GM12878 (cell line): ENCODE results near the gene TLR10. TPM values are rescaled to one million over a fixed set of nuclear protein-coding genes. Genes with fewer than 3 reads are reported as not detected.

Experiments used
- ATAC-seq: fragments of 200-7000 bp; cut with Tn5 transposase; 3 replicates; pipeline ENCODE4 v1.9.1; 2020; ENCODE audit warnings: mild to moderate bottlenecking, moderate library complexity
- BruUV-seq: library from RNA; stranded (reverse); fragments of 400-500 nt; replicated peaks from 2 replicates; lab custom pipeline; 2021; lab: Mats Ljungman, UMichigan
- CTCF ChIA-PET: fragments of 300-600 bp; sonication (Branson Sonifier 250); formaldehyde crosslinking; extraction: SDS; loops from one replicate; lab custom pipeline; 2021; ENCODE audit warnings: inconsistent platforms; lab: Yijun Ruan, JAX
- POLR2A ChIA-PET: fragments of 350-600 bp; formaldehyde crosslinking; extraction: SDS; loops from one replicate; lab custom pipeline; 2021; ENCODE audit warnings: inconsistent platforms; lab: Charles Lee
- RAD21 ChIA-PET: fragments of 300-600 bp; sonication (Branson Sonifier 250); formaldehyde crosslinking; loops from one replicate; lab custom pipeline; 2023; ENCODE audit warnings: antibody characterized with exemption; ENCODE audit not compliant: unreplicated experiment; lab: Charles Lee
- SMC1A ChIA-PET: fragments of 300-600 bp; sonication (Branson Sonifier 250); formaldehyde crosslinking; loops from one replicate; lab custom pipeline; 2023; ENCODE audit not compliant: unreplicated experiment, uncharacterized antibody; lab: Charles Lee
- DNase-seq: peaks from one replicate; pipeline ENCODE4 v3.0.0-alpha.2; 2011; ENCODE audit warnings: low read depth, low spot score
- FAIRE-seq: peaks from 3 replicates; lab custom pipeline; 2011; peaks lifted over from hg19 to GRCh38; lab: Jason Lieb, UNC
- H2AFZ ChIP-seq: 2 replicates; pipeline ENCODE4 v1.6.0; 2011; ENCODE audit warnings: low read depth, low read length, control low read depth; ENCODE audit not compliant: control insufficient read depth
- H3K27ac ChIP-seq: 2 replicates; pipeline ENCODE4 v1.5.1; 2011; ENCODE audit warnings: control low read depth; ENCODE audit not compliant: control insufficient read depth, insufficient read depth
- H3K27me3 ChIP-seq, 2 experiments: replicated peaks in 1 of 2; 2 replicates each; pipeline versions ENCODE4 v1.6.0 to v1.6.1; 2011; ENCODE audit warnings: low read length in 1 of 2; ENCODE audit not compliant: control insufficient read depth in 2 of 2, insufficient read depth in 2 of 2
- H3K36me3 ChIP-seq, 2 experiments: 2 replicates each; pipeline ENCODE4 v1.5.1; 2011; ENCODE audit warnings: low read length in 1 of 2; ENCODE audit not compliant: control insufficient read depth in 2 of 2, insufficient read depth in 2 of 2
- H3K4me1 ChIP-seq: 2 replicates; pipeline ENCODE4 v1.6.1; 2011; ENCODE audit warnings: mild to moderate bottlenecking, low read length, moderate library complexity, mixed read lengths; ENCODE audit not compliant: control insufficient read depth, insufficient read depth
- H3K4me2 ChIP-seq: 2 replicates; pipeline ENCODE4 v1.6.0; 2011; ENCODE audit warnings: control low read depth; ENCODE audit not compliant: control insufficient read depth, insufficient read depth
- H3K4me3 ChIP-seq: fragments of 200-600 bp; sonication (generic); 2 replicates; pipeline ENCODE4 v1.5.1; 2016
- H3K79me2 ChIP-seq: 2 replicates; pipeline ENCODE4 v1.6.0; 2011; ENCODE audit warnings: low read length; ENCODE audit not compliant: control insufficient read depth, insufficient read depth
- H3K9ac ChIP-seq: 2 replicates; pipeline ENCODE4 v1.8.0; 2011; ENCODE audit warnings: low read length, control low read depth, mixed read lengths; ENCODE audit not compliant: control insufficient read depth, insufficient read depth
- H3K9me3 ChIP-seq: replicated peaks from 3 replicates; pipeline ENCODE4 v1.5.1; 2011; ENCODE audit warnings: mild to moderate bottlenecking, low read length; ENCODE audit not compliant: control insufficient read depth, insufficient read depth
- H4K20me1 ChIP-seq: 2 replicates; pipeline ENCODE4 v1.6.0; 2011; ENCODE audit not compliant: control insufficient read depth, insufficient read depth
- BACH1 ChIP-seq: fragments of 450-650 bp; IDR thresholded peaks from 2 replicates; pipeline ENCODE4 v1.6.1; 2017; ENCODE audit warnings: mild to moderate bottlenecking, borderline replicate concordance
- ESRRA ChIP-seq: IDR thresholded peaks from 2 replicates; pipeline ENCODE4 v1.6.1; 2012; ENCODE audit warnings: mild to moderate bottlenecking, low read length, improper control_type of control experiment
- IKZF1 ChIP-seq: fragments of 450-650 bp; conservative IDR thresholded peaks from 2 replicates; pipeline ENCODE4 v1.6.1; 2017; ENCODE audit warnings: antibody characterized with exemption, mild to moderate bottlenecking
- IRF5 ChIP-seq: fragments of 450-650 bp; IDR thresholded peaks from 2 replicates; pipeline ENCODE4 v1.6.1; 2017; ENCODE audit warnings: borderline replicate concordance
- JUND ChIP-seq: IDR thresholded peaks from 2 replicates; pipeline ENCODE4 v1.6.1; 2012; ENCODE audit warnings: low read depth, mild to moderate bottlenecking, low read length, improper control_type of control experiment, moderate library complexity
- LARP7 ChIP-seq: fragments of 450-650 bp; IDR thresholded peaks from 2 replicates; pipeline ENCODE4 v1.6.1; 2017; ENCODE audit warnings: mild to moderate bottlenecking
- MEF2A ChIP-seq: IDR thresholded peaks from 2 replicates; pipeline ENCODE4 v1.6.1; 2011; ENCODE audit warnings: low read depth, mild to moderate bottlenecking, low read length, moderate library complexity; ENCODE audit not compliant: insufficient read depth
- MEF2B ChIP-seq: fragments of 450-650 bp; IDR thresholded peaks from 2 replicates; pipeline ENCODE4 v1.6.1; 2018; ENCODE audit warnings: mild to moderate bottlenecking, moderate library complexity; ENCODE audit not compliant: partially characterized antibody, poor library complexity, severe bottlenecking
- MYB ChIP-seq: fragments of 150-350 bp; IDR thresholded peaks from 2 replicates; pipeline ENCODE4 v1.6.1; 2014; ENCODE audit warnings: mild to moderate bottlenecking, low read depth, low read length, borderline replicate concordance
- NBN ChIP-seq: fragments of 450-650 bp; IDR thresholded peaks from 2 replicates; pipeline ENCODE4 v1.6.1; 2016
- NFYB ChIP-seq: IDR thresholded peaks from 2 replicates; pipeline ENCODE4 v1.6.1; 2011; ENCODE audit warnings: low read depth, mild to moderate bottlenecking, low read length, improper control_type of control experiment, moderate library complexity; ENCODE audit not compliant: insufficient read depth
- POLR2AphosphoS2 ChIP-seq: IDR thresholded peaks from 2 replicates; pipeline ENCODE4 v1.6.1; 2011; ENCODE audit warnings: low read depth, mild to moderate bottlenecking, low read length, improper control_type of control experiment, moderate library complexity
- RBBP5 ChIP-seq: fragments of 200-600 bp; sonication (generic); conservative IDR thresholded peaks from 2 replicates; pipeline ENCODE4 v1.6.1; 2016
- SMAD1 ChIP-seq: fragments of 450-650 bp; IDR thresholded peaks from 2 replicates; pipeline ENCODE4 v1.6.1; 2018; ENCODE audit warnings: mild to moderate bottlenecking, low read depth; ENCODE audit not compliant: partially characterized antibody
- SMARCA5 ChIP-seq: fragments of 450-650 bp; IDR thresholded peaks from 2 replicates; pipeline ENCODE4 v1.6.1; 2017; ENCODE audit warnings: mild to moderate bottlenecking
- SP1 ChIP-seq: IDR thresholded peaks from one replicate; pipeline ENCODE4 v1.6.1; 2011; ENCODE audit warnings: low read depth, low read length
- ZNF384 ChIP-seq: IDR thresholded peaks from 2 replicates; pipeline ENCODE4 v1.6.1; 2012; ENCODE audit warnings: low read depth, mild to moderate bottlenecking, low read length, improper control_type of control experiment, borderline replicate concordance
- ZNF622 ChIP-seq: fragments of 450-650 bp; IDR thresholded peaks from 2 replicates; pipeline ENCODE4 v1.6.1; 2017; ENCODE audit warnings: mild to moderate bottlenecking, inconsistent platforms
- WGBS: methylation state at CpG from one replicate; pipeline ENCODE4 v1.1.6; 2016; ENCODE audit warnings: low lambda C conversion rate; ENCODE audit not compliant: insufficient replicate concordance, insufficient coverage; ENCODE audit errors: missing lambda C conversion rate; 5-methylcytosine and 5-hydroxymethylcytosine counted together
- in situ Hi-C: fragments of 300-500 bp; cut with MboI; formaldehyde crosslinking; loops from 9 replicates; pipeline ENCODE4 v1.14.3; 2018; ENCODE audit warnings: mixed read lengths
- intact Hi-C: fragments of 100-400 bp; cut with micrococcal nuclease; formaldehyde crosslinking; loops from one replicate; pipeline ENCODE4 v1.14.2; 2022; ENCODE audit not compliant: unreplicated experiment
- polyA plus RNA-seq, 11 experiments: library from polyadenylated mRNA; depleted of rRNA in 4 of 11; unstranded in 6 of 11; stranded (reverse) in 5 of 11; fragments of >200 nt; fragmentation: Nextera tagmentation in 4 of 11; fragmentation: Illumina TruSeq in 1 of 11; extraction: Ambion mirVana in 4 of 11; extraction: Trizol in 1 of 11; gene quantifications; 1 replicate in 1 of 11; 2 replicates in 10 of 11; pipeline versions ENCODE4 v1.2.1 to v1.2.3, GENCODE V29; 2011 to 2016; ENCODE audit warnings: inconsistent platforms in 2 of 11, missing spikeins in 2 of 11, low read depth in 1 of 11
- total RNA-seq, 4 experiments: library from RNA; depleted of rRNA in 3 of 4; stranded (reverse); fragments of >200 nt in 3 of 4; fragmentation: Illumina TruSeq in 1 of 4; extraction: Trizol in 1 of 4; gene quantifications; 2 replicates each; pipeline versions ENCODE4 v1.2.1 to v1.2.3, GENCODE V29; 2013 to 2021

The TLR10 gene
- total and polyA plus RNA-seq, 10 of the 15 experiments (the other 5 are each of a cell fraction or from before 2014, with no cell fraction given) = 31.5 to 149 (median 64.9) TPM

GRCh38 chr4:38818441-38818976 is 35.7 kb upstream of the TLR10 start:
- SMC1A ChIA-PET = interaction anchor here (0.8 to 13.0 kb wide), 18 partner anchors 9 to 686 kb away, joined by 3 to 178 read pairs (median 8); partner anchors contain the start of genes TLR1, TLR10 and TLR6
- peak; percentile 76 for ATAC-seq
- POLR2A ChIA-PET = interaction anchor here (0.8 to 10.2 kb wide), 11 partner anchors 9 to 89 kb away, joined by 3 to 110 read pairs (median 6); partner anchors contain the start of genes TLR1 and TLR10
- TSS peak; percentile 70 for BruUV-seq
- Histone ChIP-seq H3K27me3 (no peaks in the 10 kb centered on the region), H3K27ac (peak overlapping the region; percentile 96), H3K4me3 (no peak overlapping the region), H3K9me3 (peaks cover 29% of the 10 kb centered on the region), H3K4me1 (peaks cover 40% of the 10 kb centered on the region), H3K79me2 (peaks cover 5% of the 10 kb centered on the region), H4K20me1 (no peaks in the 10 kb centered on the region), H3K9ac (no peak overlapping the region), H3K36me3 (0 out of 4 replicates have a peak, but pooled peaks cover 0 to 2% of the 10 kb centered on the region in 2 experiments), H3K4me2 (peak overlapping the region; percentile 74; the same call in 1 of the 2 replicates), H2AFZ (no peak overlapping the region)
- FAIRE-seq = no peak
- WGBS = 13% methylated on average over 5 of the region's 5 CpGs
- peak; percentile 81 for DNase-seq
- CTCF ChIA-PET = interaction anchor here (0.6 to 7.7 kb wide), 9 partner anchors 14 to 686 kb away, joined by 3 to 49 read pairs (median 10); partner anchors contain the start of genes TLR1, TLR10 and TLR6
- RAD21 ChIA-PET = interaction anchor here (0.9 to 8.9 kb wide), 11 partner anchors 8 to 685 kb away, joined by 3 to 171 read pairs (median 7); partner anchors contain the start of genes TLR1, TLR10 and TLR6
- intact Hi-C loops (loop anchor here (1.0 to 5.0 kb wide), 2 partner anchors 13 to 36 kb away; partner anchors contain the start of gene TLR10), in situ Hi-C loops (loop anchor here (25.0 kb wide), 1 partner anchor 1369 kb away; the partner anchor contains the start of gene RHOH)
- TF ChIP-seq NFYB (no peak), ZNF384 (no peak; the same call in 1 of the 2 replicates), ESRRA (peak; percentile 63; the same call in 1 of the 2 replicates), SP1 (peak; percentile 45), RBBP5 (no peak), MYB (0 out of 2 replicates have a peak, but pooled peaks have one; percentile 84), ZNF622 (no peak), IKZF1 (peak; percentile 77), SMARCA5 (no peak), SMAD1 (peak; percentile 74), JUND (peak; percentile 69; the same call in 1 of the 2 replicates), BACH1 (no peak; the same call in 1 of the 2 replicates), POLR2AphosphoS2 (no peak), MEF2B (peak; percentile 92), MEF2A (peak; percentile 38; the same call in 1 of the 2 replicates), LARP7 (no peak), IRF5 (no peak), NBN (peak; percentile 90)
